ENCODE measurements around the gene PRR11. TPM values are rescaled to one million over a fixed set of nuclear protein-coding genes. Genes with fewer than 3 reads are reported as not detected.

PRR11 gene
- total RNA-seq, 2 experiments from 2014 or later, result 27.3 to 106 TPM

DNA sequence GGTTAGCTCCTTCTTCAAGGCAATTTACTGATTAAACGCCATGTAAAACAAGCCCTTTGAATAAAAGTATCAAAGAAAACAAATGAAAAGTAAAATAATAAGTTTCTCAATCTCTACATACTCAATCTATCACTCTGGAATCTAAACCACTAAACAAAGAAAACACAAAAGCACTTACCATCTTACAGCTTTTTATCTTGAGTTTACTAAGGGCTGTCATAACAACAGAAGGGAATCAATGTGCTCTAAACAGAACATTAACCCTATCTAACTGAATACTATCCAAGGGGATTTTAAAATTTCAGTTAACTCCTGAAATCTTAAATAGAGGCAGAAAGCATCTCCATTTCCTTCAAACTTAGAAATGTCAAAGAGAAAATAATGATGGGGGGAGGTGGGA, 4.0 kb upstream of the PRR11 start:
- Histone ChIP-seq H4K20me1 (ENCODE audit: insufficient read depth, low read length) (peaks cover 21% of the 10 kb centered on the region), H3K9me2 (ENCODE audit: insufficient read depth, low read length) (no peaks in the 10 kb centered on the region), H3K36me3 (ENCODE audit: insufficient read depth, low read length) (peaks cover 40% of the 10 kb centered on the region), H3K4me3 (ENCODE audit: low read depth, low read length, poor library complexity, severe bottlenecking) (peak overlapping the region; percentile 94), H3K27ac (ENCODE audit: low read depth, low read length, poor library complexity, severe bottlenecking) (no peak overlapping the region), H3K4me1 (ENCODE audit: insufficient read depth, low read length, poor library complexity, severe bottlenecking) (peaks cover 40% of the 10 kb centered on the region), H2AFZ (ENCODE audit: low read length) (no peak overlapping the region), H3K9me3 (ENCODE audit: low read length) (no peaks in the 10 kb centered on the region), H3K79me2 (ENCODE audit: insufficient read depth, low read depth, low read length) (peaks cover 91% of the 10 kb centered on the region), H3K4me2 (ENCODE audit: low read length) (peak overlapping the region; percentile 83)
- BruUV-seq (replicated peaks), result no TSS peak
- DNase-seq (ENCODE audit: low spot score), result no peak
- POLR2A ChIA-PET, result interaction anchor here (0.9 kb wide), 1 partner anchor 27 kb away, joined by 3 read pairs; no protein-coding TSS in a partner anchor
- intact Hi-C loops (cut with micrococcal nuclease; ENCODE audit: unreplicated experiment), result loop anchor here (10.0 kb wide), 1 partner anchor 817 kb away; no protein-coding TSS in a partner anchor
- no peak for TF ChIP-seq EZH2phosphoT487 (IDR thresholded peaks at IDR 0.05; ENCODE audit: borderline replicate concordance, low read depth, low read length)
- TF ChIP-seq, protein P1, sequence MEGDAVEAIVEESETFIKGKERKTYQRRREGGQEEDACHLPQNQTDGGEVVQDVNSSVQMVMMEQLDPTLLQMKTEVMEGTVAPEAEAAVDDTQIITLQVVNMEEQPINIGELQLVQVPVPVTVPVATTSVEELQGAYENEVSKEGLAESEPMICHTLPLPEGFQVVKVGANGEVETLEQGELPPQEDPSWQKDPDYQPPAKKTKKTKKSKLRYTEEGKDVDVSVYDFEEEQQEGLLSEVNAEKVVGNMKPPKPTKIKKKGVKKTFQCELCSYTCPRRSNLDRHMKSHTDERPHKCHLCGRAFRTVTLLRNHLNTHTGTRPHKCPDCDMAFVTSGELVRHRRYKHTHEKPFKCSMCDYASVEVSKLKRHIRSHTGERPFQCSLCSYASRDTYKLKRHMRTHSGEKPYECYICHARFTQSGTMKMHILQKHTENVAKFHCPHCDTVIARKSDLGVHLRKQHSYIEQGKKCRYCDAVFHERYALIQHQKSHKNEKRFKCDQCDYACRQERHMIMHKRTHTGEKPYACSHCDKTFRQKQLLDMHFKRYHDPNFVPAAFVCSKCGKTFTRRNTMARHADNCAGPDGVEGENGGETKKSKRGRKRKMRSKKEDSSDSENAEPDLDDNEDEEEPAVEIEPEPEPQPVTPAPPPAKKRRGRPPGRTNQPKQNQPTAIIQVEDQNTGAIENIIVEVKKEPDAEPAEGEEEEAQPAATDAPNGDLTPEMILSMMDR (conservative IDR thresholded peaks at IDR 0.05; ENCODE audit: low read length), result no peak
- CTCF ChIA-PET (ENCODE audit: unreplicated experiment), result no interaction called here

DNA sequence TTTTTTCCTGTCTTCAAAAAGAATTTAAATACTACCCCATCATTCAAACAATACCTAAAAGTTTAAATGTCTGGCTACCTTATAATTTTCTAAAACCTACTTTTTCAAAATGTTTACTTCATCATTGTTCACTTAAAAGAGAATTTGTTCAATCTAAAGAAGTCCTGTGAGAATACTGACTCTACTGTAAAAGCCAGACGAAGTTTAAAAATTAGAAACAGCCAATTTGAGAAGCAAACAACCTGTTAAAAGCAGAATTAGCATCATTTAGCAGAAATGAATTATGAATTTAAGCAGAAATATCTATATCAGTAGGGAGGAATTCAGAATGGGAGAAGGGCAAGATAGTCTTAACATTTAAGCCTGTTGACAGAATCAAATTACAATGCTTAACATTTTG, 2.6 kb upstream of the PRR11 start:
- Histone ChIP-seq H3K9me3 (ENCODE audit: low read length) (no peaks in the 10 kb centered on the region), H3K4me1 (ENCODE audit: insufficient read depth, low read length, poor library complexity, severe bottlenecking) (peaks cover 53% of the 10 kb centered on the region), H3K36me3 (ENCODE audit: insufficient read depth, low read length) (peaks cover 42% of the 10 kb centered on the region), H3K27ac (ENCODE audit: low read depth, low read length, poor library complexity, severe bottlenecking) (no peak overlapping the region), H3K79me2 (ENCODE audit: insufficient read depth, low read depth, low read length) (peaks cover 91% of the 10 kb centered on the region), H3K4me3 (ENCODE audit: low read depth, low read length, poor library complexity, severe bottlenecking) (peak overlapping the region; percentile 94), H2AFZ (ENCODE audit: low read length) (no peak overlapping the region), H4K20me1 (ENCODE audit: insufficient read depth, low read length) (peaks cover 21% of the 10 kb centered on the region; the same call in 1 of the 2 replicates), H3K4me2 (ENCODE audit: low read length) (peak overlapping the region; percentile 83), H3K9me2 (ENCODE audit: insufficient read depth, low read length) (no peaks in the 10 kb centered on the region)
- CTCF ChIA-PET (ENCODE audit: unreplicated experiment), result no interaction called here
- TF ChIP-seq EZH2phosphoT487 (IDR thresholded peaks at IDR 0.05; ENCODE audit: borderline replicate concordance, low read depth, low read length), result no peak
- TF ChIP-seq, protein P1 (conservative IDR thresholded peaks at IDR 0.05; ENCODE audit: low read length), result no peak
- DNase-seq (ENCODE audit: low spot score), result no peak
- BruUV-seq (replicated peaks), result TSS peak; percentile 38
- intact Hi-C loops (cut with micrococcal nuclease; ENCODE audit: unreplicated experiment), result loop anchor here (10.0 kb wide), 1 partner anchor 818 kb away; no protein-coding TSS in a partner anchor
- POLR2A ChIA-PET, result interaction anchor here (0.6 to 1.2 kb wide), 2 partner anchors 34 to 94 kb away, joined by 3 read pairs; no protein-coding TSS in a partner anchor

DNA sequence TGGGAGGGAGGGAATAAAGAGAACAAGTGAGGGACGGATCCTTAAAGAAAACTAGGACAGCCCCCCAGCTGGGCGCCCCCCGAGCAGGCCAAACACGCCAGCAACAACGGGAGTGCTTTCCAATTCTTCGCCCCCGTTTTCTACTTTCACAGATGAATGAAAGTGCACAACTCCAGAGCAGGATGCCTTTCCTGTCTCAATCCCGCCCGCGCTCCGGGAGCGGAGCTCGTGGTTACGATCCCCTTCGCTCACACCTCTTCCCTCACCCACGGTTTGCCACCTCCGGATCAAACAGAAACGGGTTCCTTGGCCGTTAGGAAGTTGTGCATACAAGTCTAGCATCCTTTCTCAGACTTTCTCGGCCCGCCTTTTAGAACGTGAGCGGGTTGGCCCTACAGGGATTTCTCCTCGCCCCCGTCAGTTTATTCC, 1.2 kb upstream of the PRR11 start:
- ChIA-PET POLR2A (interaction anchor here (0.6 to 1.5 kb wide), 5 partner anchors 17 to 1147 kb away, joined by 3 to 6 read pairs (median 3); partner anchors contain the start of gene SRSF1), CTCF (ENCODE audit: unreplicated experiment) (interaction anchor here (1.3 kb wide), 1 partner anchor 11 kb away, joined by 5 read pairs; no protein-coding TSS in a partner anchor)
- no peak for TF ChIP-seq EZH2phosphoT487 (IDR thresholded peaks at IDR 0.05; ENCODE audit: borderline replicate concordance, low read depth, low read length)
- TF ChIP-seq, protein P1 (conservative IDR thresholded peaks at IDR 0.05; ENCODE audit: low read length), result no peak
- intact Hi-C loops (cut with micrococcal nuclease; ENCODE audit: unreplicated experiment), result loop anchor here (10.0 kb wide), 1 partner anchor 820 kb away; no protein-coding TSS in a partner anchor
- Histone ChIP-seq H3K79me2 (ENCODE audit: insufficient read depth, low read depth, low read length) (peaks cover 91% of the 10 kb centered on the region), H3K9me3 (ENCODE audit: low read length) (no peaks in the 10 kb centered on the region), H4K20me1 (ENCODE audit: insufficient read depth, low read length) (peaks cover 13% of the 10 kb centered on the region; the same call in 1 of the 2 replicates), H2AFZ (ENCODE audit: low read length) (peak overlapping the region; percentile 51), H3K36me3 (ENCODE audit: insufficient read depth, low read length) (peaks cover 36% of the 10 kb centered on the region), H3K4me2 (ENCODE audit: low read length) (peak overlapping the region; percentile 83), H3K27ac (ENCODE audit: low read depth, low read length, poor library complexity, severe bottlenecking) (peak overlapping the region; percentile 91), H3K4me3 (ENCODE audit: low read depth, low read length, poor library complexity, severe bottlenecking) (peak overlapping the region; percentile 94), H3K4me1 (ENCODE audit: insufficient read depth, low read length, poor library complexity, severe bottlenecking) (peaks cover 67% of the 10 kb centered on the region), H3K9me2 (ENCODE audit: insufficient read depth, low read length) (no peaks in the 10 kb centered on the region)
- no TSS peak for BruUV-seq (replicated peaks)
- DNase-seq (ENCODE audit: low spot score), result peak; percentile 61

Data from OCI-LY7 (cell line).